PC-3 (cell line): ENCODE data around the gene DMAC2.

ENCODE experiments used
- CTCF ChIP-seq: fragments of 300-600 bp; sonication (generic); conservative IDR thresholded peaks from 2 replicates; pipeline ENCODE4 v1.5.1; 2017; ENCODE audit warnings: antibody characterized with exemption, low read depth, mild to moderate bottlenecking, low read length
- EZH2 ChIP-seq: fragments of 300-600 bp; sonication (generic); IDR thresholded peaks from one replicate; pipeline ENCODE4 v1.6.1; 2017; ENCODE audit warnings: antibody characterized with exemption, mild to moderate bottlenecking, low read length; ENCODE audit not compliant: unreplicated experiment
- EZH2phosphoT487 ChIP-seq: fragments of 300-600 bp; sonication (generic); IDR thresholded peaks from 2 replicates; pipeline ENCODE4 v1.6.1; 2018; ENCODE audit warnings: mild to moderate bottlenecking, antibody characterized with exemption, low read length, borderline replicate concordance

DNA sequence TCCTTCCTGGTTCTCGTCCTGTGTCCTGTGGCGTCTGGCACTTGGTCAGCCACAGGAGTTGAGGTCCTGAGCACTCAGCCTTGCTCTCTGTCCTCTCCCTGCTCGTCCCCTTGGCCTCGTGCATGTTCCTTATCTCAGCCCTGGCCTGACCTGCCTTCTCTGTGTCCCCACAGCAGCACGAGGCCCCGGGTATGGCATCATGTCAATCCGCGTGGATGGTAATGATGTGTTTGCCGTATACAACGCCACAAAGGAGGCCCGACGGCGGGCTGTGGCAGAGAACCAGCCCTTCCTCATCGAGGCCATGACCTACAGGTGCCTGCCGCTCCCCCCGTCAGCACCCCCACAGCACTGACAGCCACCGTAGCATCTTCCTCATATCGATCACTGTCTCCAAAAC is 17.3 kb downstream of the DMAC2 start:
- no peak for TF ChIP-seq CTCF
- TF ChIP-seq EZH2phosphoT487 = no peak
- TF ChIP-seq EZH2 = no peak
